K562 (cell line): ENCODE results near the gene TLX2. TPM values are rescaled to one million over a fixed set of nuclear protein-coding genes. Genes with fewer than 3 reads are reported as not detected.

Experiments
- CBFA2T2 ChIP-seq: fragments of 450-650 bp; conservative IDR thresholded peaks from 2 replicates; pipeline ENCODE4 v1.6.1; 2017; ENCODE audit warnings: mild to moderate bottlenecking
- CCNT2 ChIP-seq: IDR thresholded peaks from 2 replicates; pipeline ENCODE4 v1.6.1; 2011; ENCODE audit warnings: borderline replicate concordance, low read depth, mild to moderate bottlenecking, moderate library complexity, mixed read lengths, low read length; ENCODE audit not compliant: insufficient read length; ENCODE audit errors: extremely low read depth
- E2F3 ChIP-seq: fragments of 250-450 bp; sonication (Bioruptor Pico); IDR thresholded peaks from 2 replicates; pipeline ENCODE4 v1.4.0; 2020; ENCODE audit warnings: mild to moderate bottlenecking
- HDGF ChIP-seq: fragments of 450-650 bp; IDR thresholded peaks from 2 replicates; pipeline ENCODE4 v1.6.1; 2016
- JUND ChIP-seq, 2 experiments: IDR thresholded peaks; 2 replicates in 1 of 2; 3 replicates in 1 of 2; pipeline ENCODE4 v1.6.1; 2011; ENCODE audit warnings: borderline replicate concordance in 2 of 2, low read depth in 2 of 2, low read length in 2 of 2, improper control_type of control experiment in 1 of 2, missing biosample characterization in 1 of 2, missing genetic modification characterization in 1 of 2, missing genetic modification reagents in 1 of 2
- LEF1 ChIP-seq: fragments of 450-650 bp; IDR thresholded peaks from 2 replicates; pipeline ENCODE4 v1.6.1; 2016; ENCODE audit warnings: mild to moderate bottlenecking
- MEF2D ChIP-seq: conservative IDR thresholded peaks from 2 replicates; pipeline ENCODE4 v1.6.1; 2016; ENCODE audit warnings: low read depth, missing genetic modification characterization, missing compliant biosample characterization
- OTX1 ChIP-seq: fragments of 450-650 bp; formaldehyde crosslinking; IDR thresholded peaks from 2 replicates; pipeline ENCODE4 v1.4.0; 2022; ENCODE audit warnings: mild to moderate bottlenecking
- RBM17 ChIP-seq: fragments of 200-400 bp; formaldehyde crosslinking; IDR thresholded peaks from 2 replicates; pipeline ENCODE4 v1.6.1; 2017; ENCODE audit warnings: low read depth, mild to moderate bottlenecking, low read length, borderline replicate concordance
- SAFB ChIP-seq: fragments of 200-400 bp; formaldehyde crosslinking; IDR thresholded peaks from 2 replicates; pipeline ENCODE4 v1.6.1; 2017; ENCODE audit warnings: low read depth, low read length, borderline replicate concordance
- SMARCA5 ChIP-seq: fragments of 450-650 bp; IDR thresholded peaks from 2 replicates; pipeline ENCODE4 v1.6.1; 2016
- SP2 ChIP-seq: IDR thresholded peaks from 2 replicates; pipeline ENCODE4 v1.6.1; 2011; ENCODE audit warnings: mild to moderate bottlenecking, low read depth, low read length, moderate library complexity; ENCODE audit not compliant: poor library complexity, severe bottlenecking; ENCODE audit errors: extremely low read depth
- SRSF1 ChIP-seq: fragments of 200-400 bp; formaldehyde crosslinking; IDR thresholded peaks from 2 replicates; pipeline ENCODE4 v1.6.1; 2017; ENCODE audit warnings: mild to moderate bottlenecking, low read depth, low read length, moderate library complexity
- TAF9B ChIP-seq: fragments of 450-650 bp; IDR thresholded peaks from 2 replicates; pipeline ENCODE4 v1.6.1; 2018; ENCODE audit warnings: mild to moderate bottlenecking; ENCODE audit not compliant: partially characterized antibody
- UBTF ChIP-seq, 2 experiments: IDR thresholded peaks; 2 replicates each; pipeline ENCODE4 v1.6.1; 2012; ENCODE audit warnings: improper control_type of control experiment in 2 of 2, low read depth in 2 of 2, low read length in 2 of 2, borderline replicate concordance in 1 of 2
- ZNF232 ChIP-seq: sonication (generic); formaldehyde crosslinking; IDR thresholded peaks from 2 replicates; pipeline ENCODE4 v1.8.0; 2022; ENCODE audit warnings: mild to moderate bottlenecking, missing genetic modification reagents
- ZNF316 ChIP-seq: fragments of 450-650 bp; IDR thresholded peaks from 2 replicates; pipeline ENCODE4 v1.6.1; 2016
- ZNF655 ChIP-seq: fragments of 250-450 bp; sonication (Bioruptor Pico); IDR thresholded peaks from 2 replicates; pipeline ENCODE4 v1.5.0; 2021
- ZNF76 ChIP-seq: fragments of 250-450 bp; sonication (Bioruptor Pico); IDR thresholded peaks from 2 replicates; pipeline ENCODE4 v1.4.0; 2020; ENCODE audit warnings: mild to moderate bottlenecking, moderate library complexity, borderline replicate concordance
- polyA plus RNA-seq, 8 experiments: library from polyadenylated mRNA; depleted of rRNA in 4 of 8; stranded (reverse) in 5 of 8; unstranded in 3 of 8; fragments of >200 nt; fragmentation: Nextera tagmentation in 2 of 8; fragmentation: Illumina TruSeq in 1 of 8; extraction: Ambion mirVana in 2 of 8; extraction: Trizol in 1 of 8; gene quantifications; 2 replicates each; pipeline versions ENCODE4 v1.2.1 to v1.2.3, GENCODE V29; 2011 to 2014; ENCODE audit warnings: inconsistent platforms in 1 of 8, missing spikeins in 1 of 8
- total RNA-seq, 7 experiments: library from RNA; depleted of rRNA in 6 of 7; stranded (reverse); fragments of >200 nt in 6 of 7; fragmentation: Illumina TruSeq in 2 of 7; extraction: Trizol in 2 of 7; gene quantifications; 2 replicates each; pipeline versions ENCODE4 v1.2.1 to v1.2.3, GENCODE V29; 2011 to 2021; ENCODE audit warnings: low replicate concordance in 1 of 7
- TF ChIP-seq, protein P1 (sequence below): sonication (generic); formaldehyde crosslinking; IDR thresholded peaks from 2 replicates; pipeline ENCODE4 v1.8.1; 2023; ENCODE audit warnings: mild to moderate bottlenecking, missing genetic modification reagents

Gene TLX2
- total and polyA plus RNA-seq, 9 of the 15 experiments (the other 6 are each of a cell fraction or from before 2014, with no cell fraction given): not detected

GRCh38 chr2:74507145-74507925 is 6.9 kb upstream of the TLX2 start, which contains the start of gene PCGF1 (continued):
- TF ChIP-seq ZNF316 (no peak), SRSF1 (no peak), UBTF (IDR thresholded peaks at IDR 0.05; ENCODE audit: borderline replicate concordance in 1 of 2, low read depth in 2 of 2, low read length in 2 of 2) (0 out of 4 replicates have a peak, but pooled peaks of 1 of the 2 experiments have one; percentile 2), ZNF76 (CRISPR knock-in tag) (no peak; the same call in 1 of the 2 replicates), SP2 (peak; percentile 59), CBFA2T2 (no peak), LEF1 (0 out of 2 replicates have a peak, but pooled peaks have one; percentile 27), TAF9B (peak; percentile 79), OTX1 (CRISPR knock-in tag) (peak; percentile 65; the same call in 1 of the 2 replicates), CCNT2 (peak; percentile 60), SMARCA5 (no peak; the same call in 1 of the 2 replicates), HDGF (no peak), JUND (IDR thresholded peaks at IDR 0.05; ENCODE audit: borderline replicate concordance, low read depth, low read length) (peak; percentile 45), JUND (tag; IDR thresholded peaks at IDR 0.05; ENCODE audit: borderline replicate concordance, low read depth, low read length) (no peak), MEF2D (tag) (no peak), E2F3 (CRISPR knock-in tag) (no peak; the same call in 1 of the 2 replicates), SAFB (no peak), ZNF232 (CRISPR knock-in tag) (no peak), RBM17 (no peak), ZNF655 (CRISPR knock-in tag) (no peak)
- TF ChIP-seq, protein P1, sequence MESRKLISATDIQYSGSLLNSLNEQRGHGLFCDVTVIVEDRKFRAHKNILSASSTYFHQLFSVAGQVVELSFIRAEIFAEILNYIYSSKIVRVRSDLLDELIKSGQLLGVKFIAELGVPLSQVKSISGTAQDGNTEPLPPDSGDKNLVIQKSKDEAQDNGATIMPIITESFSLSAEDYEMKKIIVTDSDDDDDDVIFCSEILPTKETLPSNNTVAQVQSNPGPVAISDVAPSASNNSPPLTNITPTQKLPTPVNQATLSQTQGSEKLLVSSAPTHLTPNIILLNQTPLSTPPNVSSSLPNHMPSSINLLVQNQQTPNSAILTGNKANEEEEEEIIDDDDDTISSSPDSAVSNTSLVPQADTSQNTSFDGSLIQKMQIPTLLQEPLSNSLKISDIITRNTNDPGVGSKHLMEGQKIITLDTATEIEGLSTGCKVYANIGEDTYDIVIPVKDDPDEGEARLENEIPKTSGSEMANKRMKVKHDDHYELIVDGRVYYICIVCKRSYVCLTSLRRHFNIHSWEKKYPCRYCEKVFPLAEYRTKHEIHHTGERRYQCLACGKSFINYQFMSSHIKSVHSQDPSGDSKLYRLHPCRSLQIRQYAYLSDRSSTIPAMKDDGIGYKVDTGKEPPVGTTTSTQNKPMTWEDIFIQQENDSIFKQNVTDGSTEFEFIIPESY: no peak
